HG02840 (cell line): ENCODE results near the gene BDH1.
"Not testable (repeated sequence)": the region's sequence is repeated elsewhere in the genome, so short reads cannot be mapped to it uniquely, and the experiment has no call there.

Source experiments
- ATAC-seq: cut with Tn5 transposase; IDR thresholded peaks from one replicate; pipeline ENCODE4 v1.9.1; 2021; ENCODE audit warnings: mild to moderate bottlenecking, moderate library complexity, moderate number of reproducible peaks; ENCODE audit not compliant: unreplicated experiment, low FRiP score

Gene BDH1

GRCh38 chr3:197522881-197523441 is 32.8 kb downstream of the BDH1 start:
- ATAC-seq = no peak

- ATAC-seq = no peak
These were observed 33.5 kb downstream of the BDH1 start for GRCh38 chr3:197522183-197522715.

DNA sequence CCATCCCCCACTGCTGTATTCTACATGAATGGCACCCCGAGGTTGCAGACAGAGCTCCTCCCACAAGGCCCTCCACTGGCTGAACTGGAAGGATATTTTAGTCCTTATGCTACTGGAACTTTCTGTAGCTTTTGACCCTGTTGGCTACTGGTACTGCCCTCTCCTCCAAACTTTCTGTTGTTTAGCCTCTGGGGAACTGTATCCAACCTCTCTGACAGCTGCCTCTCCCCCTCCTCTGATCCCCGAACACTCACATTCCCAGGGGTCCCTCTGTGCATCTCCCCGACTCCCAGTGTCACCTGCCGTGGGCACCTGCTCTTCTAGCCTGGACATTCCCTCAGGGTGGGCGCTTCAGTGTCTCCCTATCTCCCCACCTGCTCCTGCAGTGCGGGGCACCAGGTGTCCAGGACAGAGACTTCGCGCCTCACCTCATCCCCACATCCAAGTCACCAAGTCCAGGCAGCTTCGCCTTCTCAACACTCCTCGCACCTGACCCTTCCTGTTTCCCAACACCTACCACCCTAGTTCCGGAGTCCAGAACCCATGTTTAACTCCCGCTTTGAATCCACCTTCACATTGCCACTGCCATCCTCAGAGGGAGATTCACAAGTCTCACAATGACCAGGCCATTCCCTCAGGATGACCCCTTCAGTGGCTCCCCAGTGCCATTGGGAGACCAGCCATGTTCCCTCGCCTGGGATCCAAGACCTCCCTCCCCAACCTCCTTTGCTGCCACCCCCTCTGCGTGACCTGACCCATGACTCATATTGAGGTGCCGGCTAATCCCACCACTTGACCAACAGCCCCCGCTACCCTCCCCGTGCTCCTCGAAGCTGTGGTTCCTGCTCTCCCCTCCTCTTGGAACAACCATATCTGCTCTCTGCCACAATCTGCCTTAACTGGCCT is 34.2 kb downstream of the BDH1 start:
- no peak for ATAC-seq

- ATAC-seq = no peak
These were observed 35.2 kb downstream of the BDH1 start for GRCh38 chr3:197520311-197521276.

DNA sequence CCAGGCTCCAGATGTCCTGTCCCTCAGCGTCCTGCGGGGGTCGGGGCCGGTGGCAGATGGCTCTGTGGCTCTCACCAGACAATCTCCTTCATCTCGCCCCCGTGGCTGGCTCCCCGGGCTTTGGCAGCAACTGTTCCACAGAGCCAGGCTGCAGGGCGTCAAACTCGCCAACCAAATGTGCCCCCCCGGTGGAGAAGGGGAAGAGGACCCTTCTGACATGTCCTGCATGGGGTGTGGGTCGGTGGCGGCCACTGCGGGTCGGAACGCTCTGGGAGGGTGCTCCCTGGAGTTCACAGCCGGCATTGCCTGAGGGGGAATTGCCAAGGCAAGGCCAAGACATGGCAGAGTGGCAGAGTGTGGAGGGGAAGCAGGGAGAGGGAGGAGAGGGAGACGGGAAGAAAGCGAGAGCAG is 36.0 kb downstream of the BDH1 start:
- ATAC-seq = no peak

DNA sequence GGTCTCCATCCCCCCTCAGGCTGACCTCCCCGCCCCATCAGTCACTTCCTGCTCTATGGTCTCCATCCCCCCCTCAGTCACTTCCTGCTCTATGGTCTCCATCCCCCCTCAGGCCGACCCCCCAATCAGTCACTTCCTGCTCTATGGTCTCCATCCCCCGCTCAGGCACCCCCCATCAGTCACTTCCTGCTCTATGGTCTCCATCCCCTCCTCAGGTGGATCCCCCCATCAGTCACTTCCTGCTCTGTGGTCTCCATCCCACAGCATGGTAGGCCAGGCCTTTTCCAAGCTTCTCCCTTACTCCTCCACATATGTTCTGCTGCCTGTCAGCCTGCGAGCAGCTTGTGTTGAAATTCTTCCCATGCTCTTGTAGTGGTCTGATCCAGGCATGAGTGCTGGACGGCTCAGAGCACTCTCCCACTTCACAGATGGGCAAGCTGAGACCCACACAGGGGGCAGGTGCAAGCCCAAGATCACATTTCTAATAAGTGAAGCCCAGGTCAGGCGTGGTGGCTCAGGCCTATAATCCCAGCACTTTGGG is 36.8 kb downstream of the BDH1 start:
- no peak for ATAC-seq

DNA sequence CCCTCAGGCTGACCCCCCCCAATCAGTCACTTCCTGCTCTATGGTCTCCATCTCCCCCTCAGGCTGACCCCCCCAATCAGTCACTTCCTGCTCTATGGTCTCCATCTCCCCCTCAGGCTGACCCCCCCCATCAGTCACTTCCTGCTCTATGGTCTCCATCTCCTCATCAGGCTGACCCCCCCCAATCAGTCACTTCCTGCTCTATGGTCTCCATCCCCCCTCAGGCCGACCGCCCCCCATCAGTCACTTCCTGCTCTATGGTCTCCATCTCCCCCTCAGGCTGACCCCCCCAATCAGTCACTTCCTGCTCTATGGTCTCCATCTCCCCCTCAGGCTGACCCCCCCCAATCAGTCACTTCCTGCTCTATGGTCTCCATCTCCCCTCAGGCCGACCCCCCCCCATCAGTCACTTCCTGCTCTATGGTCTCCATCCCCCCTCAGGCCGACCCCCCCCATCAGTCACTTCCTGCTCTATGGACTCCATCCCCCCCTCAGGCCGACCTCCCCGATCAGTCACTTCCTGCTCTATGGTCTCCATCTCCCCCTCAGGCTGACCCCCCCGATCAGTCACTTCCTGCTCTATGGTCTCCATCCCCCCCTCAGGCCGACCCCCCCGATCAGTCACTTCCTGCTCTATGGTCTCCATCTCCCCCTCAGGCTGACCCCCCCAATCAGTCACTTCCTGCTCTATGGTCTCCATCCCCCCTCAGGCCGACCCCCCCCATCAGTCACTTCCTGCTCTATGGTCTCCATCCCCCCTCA is 37.7 kb downstream of the BDH1 start:
- ATAC-seq = not testable (repeated sequence)

DNA sequence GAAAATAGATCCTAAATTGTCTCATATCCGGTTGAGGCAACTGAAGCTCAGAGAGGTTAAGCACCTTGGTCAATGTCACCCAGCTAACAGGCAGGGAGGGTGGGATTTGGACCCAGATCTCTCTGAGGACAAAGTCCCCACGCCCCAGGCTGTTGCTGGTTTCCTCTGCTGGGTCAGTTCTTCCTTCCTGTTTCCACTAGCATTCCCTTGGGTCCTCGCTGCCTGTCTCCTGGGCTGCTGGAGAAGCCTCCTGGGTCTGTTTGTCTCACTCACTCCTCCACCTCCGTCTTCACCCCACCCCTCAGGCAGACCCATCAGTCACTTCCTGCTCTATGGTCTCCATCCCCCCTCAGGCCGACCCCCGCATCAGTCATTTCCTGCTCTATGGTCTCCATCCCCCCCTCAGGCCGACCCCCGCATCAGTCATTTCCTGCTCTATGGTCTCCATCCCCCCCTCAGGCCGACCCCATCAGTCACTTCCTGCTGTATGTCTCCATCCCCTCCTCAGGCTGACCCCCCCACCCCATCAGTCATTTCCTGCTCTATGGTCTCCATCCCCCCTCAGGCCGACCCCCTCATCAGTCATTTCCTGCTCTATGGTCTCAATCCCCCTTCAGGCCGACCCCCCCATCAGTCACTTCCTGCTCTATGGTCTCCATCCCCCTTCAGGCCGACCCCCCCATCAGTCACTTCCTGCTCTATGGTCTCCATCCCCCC is 38.7 kb downstream of the BDH1 start:
- ATAC-seq = not testable (repeated sequence)

- ATAC-seq = no peak
These were observed 39.3 kb downstream of the BDH1 start for GRCh38 chr3:197516517-197516889.

GRCh38 chr3:197514786-197515355 is 40.9 kb downstream of the BDH1 start:
- no peak for ATAC-seq

DNA sequence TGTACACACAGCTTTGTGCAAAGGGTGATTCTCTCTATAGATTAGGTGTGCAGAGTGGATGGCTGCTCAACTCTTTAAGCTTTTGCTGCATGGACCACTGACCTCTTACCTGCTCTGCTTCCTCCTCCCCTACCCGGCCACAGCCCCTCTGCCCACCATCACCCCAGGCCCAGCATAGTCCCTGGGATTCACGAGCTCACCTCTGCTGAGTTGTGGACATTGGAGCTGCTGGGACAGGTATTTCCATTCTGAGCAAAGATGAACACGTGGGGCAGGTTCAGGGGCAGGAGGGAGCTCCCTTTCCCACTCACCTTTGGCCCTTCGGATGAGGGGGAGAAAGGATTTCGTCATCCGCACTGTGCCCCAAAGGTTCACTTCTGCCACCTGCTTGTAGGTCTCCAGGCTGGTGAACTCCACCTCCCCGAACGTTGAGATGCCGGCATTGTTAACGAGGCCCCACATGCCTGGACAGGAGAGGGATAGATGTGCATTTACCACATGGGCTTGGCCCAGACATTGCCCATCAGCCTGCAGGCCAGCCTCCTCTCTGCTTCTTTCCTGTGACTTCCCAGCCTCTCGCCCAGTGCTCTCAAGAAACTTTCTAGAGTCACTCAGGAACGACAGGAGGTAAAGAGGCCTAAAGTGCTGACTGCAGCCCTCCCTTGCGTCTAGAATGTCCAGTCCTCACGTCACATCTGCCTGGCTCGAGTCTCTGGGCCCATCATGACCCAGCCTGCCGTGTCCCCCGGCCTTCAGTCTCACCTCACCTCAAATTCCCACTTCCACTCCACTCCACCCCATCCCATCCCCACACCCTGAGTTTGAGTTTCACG is 41.6 kb downstream of the BDH1 start:
- no peak for ATAC-seq

GRCh38 chr3:197512691-197513571 is 42.8 kb downstream of the BDH1 start:
- no peak for ATAC-seq

GRCh38 chr3:197511853-197512635 is 43.7 kb downstream of the BDH1 start:
- ATAC-seq = no peak

- no peak for ATAC-seq
These were observed 44.6 kb downstream of the BDH1 start for GRCh38 chr3:197511130-197511529.

DNA sequence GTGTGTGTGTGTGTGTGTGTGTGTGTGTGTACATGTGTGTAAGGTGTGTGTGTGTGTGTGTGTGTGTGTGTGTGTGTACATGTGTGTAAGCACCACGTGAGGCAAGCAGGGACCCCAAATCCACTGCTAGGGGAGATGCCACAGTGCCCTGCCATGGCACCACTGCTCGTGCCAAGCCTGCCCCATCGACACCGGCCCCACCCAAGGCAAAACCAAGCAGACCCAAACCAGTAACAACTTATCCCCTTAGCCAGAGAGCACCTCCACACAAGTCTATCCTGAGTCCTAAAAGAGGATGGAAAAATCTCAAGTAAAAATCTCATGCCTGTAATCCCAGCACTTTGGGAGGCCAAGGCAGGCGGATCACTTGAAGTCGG is 45.1 kb downstream of the BDH1 start:
- ATAC-seq = no peak
